GM21367 (cell line): Measurements from ENCODE around the gene SEMA6A.
"Not testable (repeated sequence)": the region's sequence is repeated elsewhere in the genome, so short reads cannot be mapped to it uniquely, and the experiment has no call there.

ENCODE experiments used
- ATAC-seq: cut with Tn5 transposase; IDR thresholded peaks from one replicate; pipeline ENCODE4 v1.9.1; 2021; ENCODE audit not compliant: unreplicated experiment

The SEMA6A gene

DNA sequence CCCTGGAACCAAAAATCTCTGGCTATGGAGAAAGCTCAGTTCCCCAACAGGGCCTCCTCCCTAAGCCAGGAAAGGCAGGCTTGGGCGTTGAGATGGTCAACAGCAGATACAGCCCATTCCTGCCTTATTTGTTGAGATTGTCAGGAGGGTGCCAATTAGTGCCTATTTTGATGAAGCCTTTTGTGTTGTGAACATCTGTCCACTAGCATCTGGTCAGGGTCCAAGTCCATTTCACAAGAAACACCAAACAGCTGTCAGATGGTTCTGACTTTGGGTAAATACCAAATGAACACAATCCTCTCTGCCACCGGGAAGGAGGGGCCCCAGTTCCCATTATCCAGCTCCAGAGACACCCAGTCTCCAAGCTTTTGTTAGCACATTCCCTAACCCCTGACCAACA, 19.9 kb downstream of the SEMA6A start:
- no peak for ATAC-seq

GRCh38 chr5:116553366-116553765, 21.3 kb downstream of the SEMA6A start:
- no peak for ATAC-seq

DNA sequence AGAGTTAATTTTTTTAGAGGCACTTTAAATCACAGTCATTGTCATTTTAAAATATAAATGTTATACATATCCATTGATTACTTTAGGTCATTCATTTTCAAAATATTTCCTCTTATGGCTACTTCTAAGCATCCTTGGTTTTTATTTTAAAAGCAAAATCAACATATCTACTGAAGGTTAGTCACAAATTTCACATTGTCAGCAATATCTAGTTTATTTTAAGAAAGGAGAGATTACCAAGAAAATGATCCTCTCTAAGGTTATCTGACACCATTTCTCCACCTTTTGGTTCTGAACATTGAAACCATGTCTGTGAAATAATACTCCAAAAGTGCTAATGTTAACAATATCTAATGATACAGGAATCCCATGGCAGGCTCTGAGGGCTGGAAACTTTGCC, 24.5 kb downstream of the SEMA6A start:
- no peak for ATAC-seq

- ATAC-seq: no peak
These were observed 27.9 kb downstream of the SEMA6A start for GRCh38 chr5:116546743-116547124.

DNA sequence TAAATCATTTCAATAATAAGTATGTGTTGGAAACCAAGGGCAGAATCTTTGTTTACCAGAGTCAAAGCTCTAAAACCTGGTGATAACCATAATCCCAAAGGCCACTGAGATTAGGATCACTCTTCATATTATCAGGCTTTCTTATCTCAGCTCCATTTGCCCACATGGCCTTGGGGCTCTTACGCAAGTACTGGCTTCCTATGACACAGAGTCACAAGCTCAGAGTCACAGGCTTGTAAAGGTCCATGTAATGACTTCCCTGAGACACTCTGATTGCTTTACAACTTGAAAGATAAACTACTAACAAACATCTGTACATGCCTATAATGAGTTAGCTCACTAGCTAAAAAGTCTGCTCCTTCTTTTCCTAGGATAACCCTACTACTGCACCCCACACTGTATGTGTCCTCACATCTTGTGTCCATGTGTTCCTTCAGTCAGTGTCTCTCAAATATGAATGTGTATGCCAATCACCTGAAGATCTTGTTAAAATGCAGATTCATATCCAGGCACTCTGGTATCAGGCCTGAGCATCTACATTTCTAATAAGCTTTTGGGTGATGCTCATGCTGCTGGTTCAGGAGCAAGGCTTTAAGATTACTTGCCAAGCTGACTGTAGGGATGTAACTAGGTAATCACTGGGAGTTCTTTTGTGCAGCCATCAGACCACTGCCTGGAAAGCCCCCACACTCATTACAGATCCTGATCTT, 28.4 kb downstream of the SEMA6A start:
- no peak for ATAC-seq

DNA sequence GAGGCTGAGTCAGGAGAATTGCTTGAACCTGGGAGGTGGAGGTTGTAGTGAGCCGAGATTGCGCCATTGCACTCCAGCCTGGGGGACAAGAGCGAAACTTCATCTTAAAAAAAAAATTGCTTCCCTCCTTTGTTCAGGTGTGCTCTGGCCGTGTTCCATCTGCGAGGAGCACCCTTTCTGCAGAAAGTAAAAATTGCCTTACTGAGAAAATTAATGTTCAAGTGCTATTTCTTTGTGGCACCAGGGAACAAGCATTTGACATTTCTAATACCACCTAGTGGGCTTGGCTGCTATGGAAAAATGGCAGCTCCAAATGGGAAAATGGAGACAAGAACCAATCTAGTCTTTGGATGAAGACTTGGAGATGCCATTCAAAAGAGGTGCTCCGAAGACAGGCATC, 29.2 kb downstream of the SEMA6A start:
- ATAC-seq: not testable (repeated sequence)

DNA sequence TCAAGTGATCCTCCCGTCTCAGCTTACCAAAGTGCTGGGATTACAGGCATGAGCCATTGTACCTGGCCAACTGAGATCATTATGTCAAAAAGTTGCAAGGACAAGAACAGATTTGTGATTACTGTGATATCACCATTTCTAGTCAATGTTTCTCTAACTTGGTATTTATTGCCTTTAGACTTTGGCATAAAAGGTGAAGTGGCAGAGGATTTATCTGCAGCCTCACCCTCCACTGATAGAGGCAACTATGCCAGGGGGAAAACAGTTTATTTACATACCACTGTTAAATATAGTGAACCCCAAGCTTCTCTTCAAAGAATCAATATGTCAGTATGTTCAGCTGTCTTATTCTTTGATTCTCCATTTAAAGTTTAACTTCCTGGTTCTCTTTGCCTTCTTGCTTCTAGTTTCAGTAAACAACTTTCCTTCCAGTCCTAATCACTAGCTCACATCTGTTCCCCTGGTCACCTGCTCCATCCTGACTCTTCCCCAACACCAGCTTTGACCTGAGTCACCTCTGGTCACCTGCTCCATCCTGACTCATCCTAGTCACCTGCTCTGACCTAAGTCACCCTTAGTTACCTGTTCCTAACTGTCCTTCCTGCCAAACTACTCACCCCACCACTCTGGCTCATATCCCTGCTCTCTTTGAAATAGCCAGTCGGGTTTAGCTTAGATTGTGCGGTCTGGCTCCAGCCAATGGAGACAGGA, 29.9 kb downstream of the SEMA6A start:
- no peak for ATAC-seq

GRCh38 chr5:116543501-116543900, 31.1 kb downstream of the SEMA6A start:
- no peak for ATAC-seq

DNA sequence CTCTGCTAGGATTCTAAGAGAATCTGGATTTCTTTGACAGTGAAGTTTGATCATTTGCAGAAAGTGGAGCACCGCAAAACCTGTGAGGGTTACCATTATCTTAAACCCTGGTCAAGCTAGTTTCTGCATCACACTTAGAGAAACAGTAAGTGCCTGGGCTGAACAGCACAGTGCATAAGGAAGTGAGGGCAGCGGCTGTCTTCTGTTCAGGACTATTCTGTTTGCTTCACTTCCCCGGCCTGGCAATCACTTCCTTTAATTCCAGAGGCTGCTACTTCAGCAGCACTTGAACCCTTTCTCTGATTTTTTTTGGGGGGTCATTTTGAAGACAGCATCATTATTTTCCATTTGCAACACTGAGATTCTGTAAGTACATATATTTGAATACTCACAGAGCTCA, 32.0 kb downstream of the SEMA6A start:
- no peak for ATAC-seq

DNA sequence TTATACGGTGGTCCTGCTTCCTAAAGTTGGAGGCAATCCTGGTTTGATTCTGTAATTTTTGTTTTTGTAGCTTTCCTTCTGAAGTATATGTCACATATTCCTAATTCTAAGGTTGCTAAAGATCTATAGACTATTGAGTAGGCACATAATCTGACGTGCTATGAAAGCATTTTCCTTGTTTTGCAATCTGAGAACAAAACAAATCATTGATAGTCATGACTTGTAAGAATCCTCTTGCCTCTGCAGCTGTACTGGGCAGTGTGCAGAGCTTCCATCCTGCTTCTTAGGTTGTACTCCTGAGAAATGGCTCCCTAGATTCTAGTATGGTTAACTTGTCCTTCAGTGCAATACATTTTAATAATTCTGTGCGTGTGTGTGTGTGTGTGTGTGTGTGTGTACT, 35.4 kb downstream of the SEMA6A start:
- no peak for ATAC-seq

GRCh38 chr5:116536316-116537083, 38.1 kb downstream of the SEMA6A start:
- ATAC-seq: no peak

GRCh38 chr5:116534964-116535651, 39.5 kb downstream of the SEMA6A start:
- no peak for ATAC-seq

GRCh38 chr5:116532762-116533525, 41.7 kb downstream of the SEMA6A start:
- no peak for ATAC-seq

DNA sequence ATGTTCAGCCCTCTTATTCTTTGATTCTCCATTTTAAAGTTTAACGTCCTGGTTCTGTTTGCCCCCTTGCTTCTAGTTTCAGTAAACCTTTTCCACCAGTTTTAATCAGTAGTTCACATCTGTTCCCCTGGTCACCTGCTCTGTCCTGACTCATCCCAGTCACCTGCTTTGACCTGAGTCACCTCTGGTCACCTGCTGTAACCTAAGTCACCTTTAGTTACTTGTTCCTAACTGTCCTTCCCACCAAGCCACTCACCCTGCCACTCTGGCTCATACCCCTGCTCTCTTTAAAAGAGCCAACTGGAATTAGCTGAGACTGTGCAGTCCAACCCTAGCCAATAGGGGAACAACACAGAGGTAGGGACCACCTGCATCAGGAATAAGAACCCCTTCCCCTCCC, 43.0 kb downstream of the SEMA6A start:
- no peak for ATAC-seq

DNA sequence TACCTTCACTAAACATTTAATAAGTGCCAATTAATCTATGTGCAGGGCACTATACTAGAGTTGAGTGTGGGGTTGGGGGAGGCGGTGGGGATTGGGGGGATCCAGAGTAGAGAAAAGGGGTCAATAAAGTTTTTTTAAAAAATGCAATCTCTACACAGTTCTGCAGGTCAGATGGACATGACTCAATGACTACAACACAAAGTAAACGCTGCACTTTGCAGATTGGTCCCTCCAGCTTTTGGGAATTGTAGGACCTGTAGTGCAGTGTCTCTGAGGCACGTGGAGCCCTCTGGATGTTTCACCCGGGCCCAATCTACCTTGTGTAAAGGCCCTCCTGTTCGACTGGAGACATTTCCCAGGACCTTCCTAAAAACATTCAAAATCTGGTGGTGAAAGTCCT, 43.5 kb downstream of the SEMA6A start:
- ATAC-seq: no peak

DNA sequence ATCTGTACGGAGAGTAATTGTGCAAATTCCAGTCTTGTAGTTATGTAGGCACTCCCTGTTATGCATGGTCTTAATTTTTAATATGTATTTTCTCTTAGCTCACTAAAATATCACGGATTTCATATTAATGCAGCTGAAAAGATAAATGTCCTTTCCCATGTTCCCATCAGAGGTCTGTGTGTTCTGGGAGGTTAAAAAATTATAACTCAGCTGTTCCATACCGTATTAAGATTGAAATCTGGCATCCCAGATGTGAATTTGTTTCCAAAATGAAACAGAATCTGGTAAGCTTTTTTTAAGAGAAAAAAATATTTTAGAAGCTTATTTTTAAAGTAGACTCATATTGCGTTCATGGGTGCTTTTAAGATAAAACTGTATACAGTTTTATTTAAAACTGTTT, 44.3 kb downstream of the SEMA6A start:
- no peak for ATAC-seq

DNA sequence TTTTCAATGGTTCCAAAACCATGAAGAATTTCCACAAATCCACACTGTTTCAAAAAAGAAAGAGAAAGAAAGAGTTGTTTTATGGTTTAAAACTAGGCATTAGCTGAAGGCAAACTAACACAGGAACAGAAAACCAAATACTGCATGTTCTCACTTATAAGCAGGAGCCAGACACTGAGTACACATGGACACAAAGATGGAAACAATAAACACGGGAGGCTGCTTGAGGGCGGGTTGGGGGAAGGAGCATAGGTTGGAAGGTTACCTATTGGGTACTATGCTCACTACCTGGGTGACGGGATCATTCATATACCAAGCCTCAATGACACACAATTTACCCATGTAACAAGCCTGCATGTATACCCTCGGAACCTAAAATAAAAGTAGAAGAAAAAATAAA, 45.0 kb downstream of the SEMA6A start:
- no peak for ATAC-seq

DNA sequence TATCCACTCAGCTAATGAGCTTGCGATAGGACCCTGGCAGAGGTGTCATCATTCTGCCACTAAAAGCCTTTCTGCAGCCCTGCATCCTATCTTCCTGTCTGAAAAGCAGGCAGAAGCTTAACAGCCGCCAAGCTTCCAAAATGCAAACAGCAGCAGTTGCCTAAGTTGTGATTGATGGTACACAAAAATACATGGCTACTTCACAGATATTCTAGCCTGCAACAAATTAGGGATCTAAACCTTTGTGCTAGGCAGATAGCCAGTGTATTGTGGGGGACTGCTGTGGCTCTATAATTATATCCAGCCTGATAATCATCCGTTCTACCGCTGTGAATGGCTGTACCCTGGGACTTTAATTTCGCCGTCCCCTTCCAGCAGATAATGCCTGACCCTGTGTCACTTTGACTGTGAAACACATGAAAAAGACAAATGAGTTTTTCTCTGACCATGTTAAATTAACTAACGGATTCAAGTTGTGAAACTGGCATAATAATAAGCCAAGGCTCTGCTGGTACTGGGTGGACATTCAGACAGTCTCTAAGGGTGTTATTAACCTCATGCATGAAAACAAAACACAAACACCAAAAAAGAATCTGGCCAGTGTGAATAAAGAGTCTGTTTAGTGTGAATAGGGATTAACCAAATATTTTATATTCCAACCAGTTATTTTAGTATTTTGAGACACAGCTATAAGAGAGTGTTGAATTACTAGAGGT, 45.9 kb downstream of the SEMA6A start:
- no peak for ATAC-seq

- ATAC-seq: no peak
These were observed 47.0 kb downstream of the SEMA6A start for GRCh38 chr5:116527582-116527981.

- ATAC-seq: no peak
These were observed 48.9 kb downstream of the SEMA6A start for GRCh38 chr5:116525674-116526073.
